BLaER1 (cell line): Measurements from ENCODE around the gene SV2B.

Experiments used
- H3K27ac ChIP-seq: shearing (Covaris generic); formaldehyde crosslinking; 2 replicates; pipeline ENCODE4 v1.8.1; 2022
- H3K27me3 ChIP-seq: shearing (Covaris generic); formaldehyde crosslinking; 2 replicates; pipeline ENCODE4 v1.8.1; 2022
- H3K36me3 ChIP-seq: shearing (Covaris generic); formaldehyde crosslinking; 2 replicates; pipeline ENCODE4 v1.8.1; 2022
- H3K4me1 ChIP-seq: shearing (Covaris generic); formaldehyde crosslinking; 2 replicates; pipeline ENCODE4 v1.8.1; 2022
- H3K4me2 ChIP-seq: shearing (Covaris generic); formaldehyde crosslinking; 2 replicates; pipeline ENCODE4 v1.8.1; 2022
- H3K4me3 ChIP-seq: shearing (Covaris generic); formaldehyde crosslinking; 2 replicates; pipeline ENCODE4 v1.8.1; 2022
- H3K9ac ChIP-seq: shearing (Covaris generic); formaldehyde crosslinking; 2 replicates; pipeline ENCODE4 v1.8.1; 2022
- H3K9me3 ChIP-seq: shearing (Covaris generic); formaldehyde crosslinking; 2 replicates; pipeline ENCODE4 v1.8.1; 2022
- H4K20me1 ChIP-seq: shearing (Covaris generic); formaldehyde crosslinking; 2 replicates; pipeline ENCODE4 v1.8.1; 2022
- Cebpa-rat ChIP-seq: shearing (Covaris generic); IDR thresholded peaks from 2 replicates; pipeline ENCODE4 v1.8.1; 2022

SV2B gene

DNA sequence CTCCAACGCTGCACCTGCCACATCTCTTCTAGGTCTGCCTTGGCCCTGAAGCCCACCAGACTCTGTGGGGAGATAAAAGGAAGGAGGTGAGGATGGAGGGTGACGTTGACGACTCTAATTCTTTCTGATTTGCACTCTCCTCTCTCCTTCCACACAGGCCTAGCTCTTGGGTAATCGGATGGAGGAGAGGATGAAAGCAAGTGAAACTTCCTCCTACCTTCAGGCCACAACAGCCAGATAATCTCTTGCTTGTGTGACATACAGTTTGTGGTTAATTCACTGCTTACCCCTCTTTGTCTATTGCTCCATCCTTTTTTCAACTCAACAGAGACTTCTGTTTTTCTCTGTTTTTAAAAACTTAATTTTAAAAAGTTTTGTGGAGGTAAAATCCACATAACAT, 208.1 kb downstream of the SV2B start:
- Histone ChIP-seq H3K27ac (no peak overlapping the region), H3K27me3 (no peaks in the 10 kb centered on the region), H3K9me3 (no peaks in the 10 kb centered on the region), H3K9ac (no peak overlapping the region), H4K20me1 (no peaks in the 10 kb centered on the region), H3K4me2 (peak overlapping the region; percentile 4; the same call in 1 of the 2 replicates), H3K36me3 (no peaks in the 10 kb centered on the region), H3K4me1 (peaks cover 60% of the 10 kb centered on the region), H3K4me3 (no peak overlapping the region)
- TF ChIP-seq Cebpa-rat, result no peak

GRCh38 chr15:91308855-91309254, 208.8 kb downstream of the SV2B start:
- peaks cover 56% of the 10 kb centered on the region for H3K4me1 ChIP-seq
- H3K27me3 ChIP-seq, result no peaks in the 10 kb centered on the region
- no peaks in the 10 kb centered on the region for H3K36me3 ChIP-seq
- peak overlapping the region; percentile 50 for H3K4me2 ChIP-seq
- H3K9me3 ChIP-seq, result no peaks in the 10 kb centered on the region
- H3K4me3 ChIP-seq, result no peak overlapping the region
- no peak overlapping the region for H3K27ac ChIP-seq
- no peak; the same call in 1 of the 2 replicates for TF ChIP-seq Cebpa-rat
- H4K20me1 ChIP-seq, result no peaks in the 10 kb centered on the region
- no peak overlapping the region for H3K9ac ChIP-seq

- no peaks in the 10 kb centered on the region for H4K20me1 ChIP-seq
- H3K4me1 ChIP-seq, result peaks cover 56% of the 10 kb centered on the region
- H3K9me3 ChIP-seq, result no peaks in the 10 kb centered on the region
- no peaks in the 10 kb centered on the region for H3K27me3 ChIP-seq
- H3K36me3 ChIP-seq, result no peaks in the 10 kb centered on the region
- peak overlapping the region; percentile 76 for H3K27ac ChIP-seq
- peak overlapping the region; percentile 81 for H3K4me2 ChIP-seq
- peak overlapping the region; percentile 11; the same call in 1 of the 2 replicates for H3K4me3 ChIP-seq
- H3K9ac ChIP-seq, result peak overlapping the region; percentile 11; the same call in 1 of the 2 replicates
- TF ChIP-seq Cebpa-rat, result no peak
These were observed 211.9 kb downstream of the SV2B start for GRCh38 chr15:91311986-91312385.

DNA sequence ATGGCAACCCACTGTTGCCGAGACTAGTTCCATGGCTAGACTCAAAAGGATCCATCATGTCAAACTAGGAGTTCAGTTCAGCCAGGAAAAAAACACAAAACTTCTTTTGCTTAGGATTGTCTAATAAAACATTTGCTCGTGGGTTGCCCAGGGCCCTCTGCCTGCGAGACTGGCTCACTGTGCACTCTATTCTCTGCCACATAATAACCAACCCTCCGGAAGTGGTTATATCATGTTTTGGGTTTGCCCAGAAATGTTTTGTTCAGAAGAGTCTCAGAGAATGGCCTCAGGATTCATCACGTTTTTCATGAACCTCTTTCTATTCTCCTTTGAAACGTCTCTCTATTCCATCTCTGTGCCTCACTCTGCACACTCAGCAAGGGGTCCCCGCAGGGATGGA, 216.1 kb downstream of the SV2B start:
- Histone ChIP-seq H3K4me1 (peaks cover 24% of the 10 kb centered on the region), H3K9me3 (no peaks in the 10 kb centered on the region), H3K36me3 (no peaks in the 10 kb centered on the region), H3K4me3 (no peak overlapping the region), H3K4me2 (no peak overlapping the region), H4K20me1 (no peaks in the 10 kb centered on the region), H3K27ac (no peak overlapping the region), H3K27me3 (no peaks in the 10 kb centered on the region), H3K9ac (no peak overlapping the region)
- no peak for TF ChIP-seq Cebpa-rat

GRCh38 chr15:91318516-91318915, 218.5 kb downstream of the SV2B start:
- H3K4me2 ChIP-seq, result no peak overlapping the region
- no peaks in the 10 kb centered on the region for H3K36me3 ChIP-seq
- TF ChIP-seq Cebpa-rat, result no peak
- no peaks in the 10 kb centered on the region for H3K9me3 ChIP-seq
- H3K4me1 ChIP-seq, result no peaks in the 10 kb centered on the region; the same call in 1 of the 2 replicates
- H3K4me3 ChIP-seq, result no peak overlapping the region
- no peak overlapping the region for H3K9ac ChIP-seq
- no peaks in the 10 kb centered on the region for H3K27me3 ChIP-seq
- H4K20me1 ChIP-seq, result no peaks in the 10 kb centered on the region
- H3K27ac ChIP-seq, result no peak overlapping the region

- Histone ChIP-seq H3K9ac (no peak overlapping the region), H3K27ac (no peak overlapping the region), H4K20me1 (no peaks in the 10 kb centered on the region), H3K27me3 (no peaks in the 10 kb centered on the region), H3K9me3 (no peaks in the 10 kb centered on the region), H3K4me2 (no peak overlapping the region), H3K4me1 (no peaks in the 10 kb centered on the region), H3K4me3 (no peak overlapping the region), H3K36me3 (no peaks in the 10 kb centered on the region)
- no peak for TF ChIP-seq Cebpa-rat
These were observed 218.9 kb downstream of the SV2B start for GRCh38 chr15:91318931-91319330.

GRCh38 chr15:91319371-91320059, 219.5 kb downstream of the SV2B start:
- TF ChIP-seq Cebpa-rat, result no peak
- Histone ChIP-seq H3K9ac (no peak overlapping the region), H3K4me2 (no peak overlapping the region), H3K4me3 (no peak overlapping the region), H3K36me3 (no peaks in the 10 kb centered on the region), H4K20me1 (no peaks in the 10 kb centered on the region), H3K4me1 (no peaks in the 10 kb centered on the region), H3K27me3 (no peaks in the 10 kb centered on the region), H3K27ac (no peak overlapping the region), H3K9me3 (no peaks in the 10 kb centered on the region)

- no peak overlapping the region for H3K4me3 ChIP-seq
- TF ChIP-seq Cebpa-rat, result no peak
- no peaks in the 10 kb centered on the region for H3K27me3 ChIP-seq
These were observed 220.0 kb downstream of the SV2B start for GRCh38 chr15:91320101-91320500.

GRCh38 chr15:91329914-91330313, 229.9 kb downstream of the SV2B start:
- Histone ChIP-seq H4K20me1 (no peaks in the 10 kb centered on the region), H3K4me1 (peaks cover 27% of the 10 kb centered on the region), H3K4me2 (peak overlapping the region; percentile 67), H3K9ac (no peak overlapping the region), H3K9me3 (peaks cover 33% of the 10 kb centered on the region), H3K4me3 (peak overlapping the region; percentile 27; the same call in 1 of the 2 replicates), H3K27me3 (no peaks in the 10 kb centered on the region), H3K27ac (peak overlapping the region; percentile 61), H3K36me3 (0 out of 2 replicates have a peak, but pooled peaks cover 5% of the 10 kb centered on the region)
- no peak for TF ChIP-seq Cebpa-rat

More at GRCh38 chr15:91320101-91320500, 220.0 kb downstream of the SV2B start:
- no peaks in the 10 kb centered on the region for H3K9me3 ChIP-seq
- H3K9ac ChIP-seq, result no peak overlapping the region
- H3K27ac ChIP-seq, result no peak overlapping the region
- H4K20me1 ChIP-seq, result no peaks in the 10 kb centered on the region
- no peak overlapping the region for H3K4me2 ChIP-seq
- no peaks in the 10 kb centered on the region for H3K36me3 ChIP-seq
- no peaks in the 10 kb centered on the region for H3K4me1 ChIP-seq

- Histone ChIP-seq H3K36me3 (0 out of 2 replicates have a peak, but pooled peaks cover 5% of the 10 kb centered on the region), H3K4me2 (no peak overlapping the region), H3K9ac (no peak overlapping the region), H3K4me3 (no peak overlapping the region), H4K20me1 (no peaks in the 10 kb centered on the region), H3K27ac (no peak overlapping the region), H3K9me3 (peaks cover 26% of the 10 kb centered on the region), H3K4me1 (peaks cover 27% of the 10 kb centered on the region), H3K27me3 (no peaks in the 10 kb centered on the region)
- no peak for TF ChIP-seq Cebpa-rat
These were observed 231.5 kb downstream of the SV2B start for GRCh38 chr15:91331581-91331980.
